Upper lobe of right lung (tissue), 1 donor: Measurements from ENCODE around the gene GNAQ. TPM values are rescaled to one million over a fixed set of nuclear protein-coding genes. Genes with fewer than 3 reads are reported as not detected.

Experiments
- ATAC-seq: fragments of 200-7000 bp; cut with Tn5 transposase; one replicate; pipeline ENCODE4 v1.9.1; 2020; ENCODE audit warnings: mild to moderate bottlenecking, moderate library complexity
- DNase-seq: peaks from one replicate; pipeline ENCODE4 v3.0.0-alpha.2; 2020
- H3K27ac ChIP-seq: fragments of 200-600 bp; one replicate; pipeline ENCODE4 v1.8.0; 2022
- H3K27me3 ChIP-seq: fragments of 200-600 bp; one replicate; pipeline ENCODE4 v1.8.0; 2022; ENCODE audit warnings: mild to moderate bottlenecking
- H3K36me3 ChIP-seq: fragments of 200-600 bp; one replicate; pipeline ENCODE4 v1.8.0; 2022
- H3K4me1 ChIP-seq: fragments of 200-600 bp; one replicate; pipeline ENCODE4 v1.8.0; 2022
- H3K4me3 ChIP-seq: fragments of 200-600 bp; one replicate; pipeline ENCODE4 v1.8.0; 2022; ENCODE audit warnings: mild to moderate bottlenecking
- H3K9me3 ChIP-seq: fragments of 200-600 bp; one replicate; pipeline ENCODE4 v1.8.0; 2022
- intact Hi-C: fragments of 100-400 bp; cut with DNase I; formaldehyde crosslinking; loops from one replicate; pipeline ENCODE4 v1.11.0; 2022
- total RNA-seq: library from RNA; stranded (reverse); fragmentation: NEBNext Ultra II Directional; extraction: Animal tissue kit (Norgen Biotek cat#: 25700); gene quantifications from one replicate; pipeline ENCODE4 v1.2.1, GENCODE V29; 2021
- TF ChIP-seq, protein P1 (sequence below): fragments of 200-600 bp; IDR thresholded peaks from one replicate; pipeline ENCODE4 v1.8.0; 2022; ENCODE audit warnings: antibody characterized with exemption
- donor health status: DM: no; HTN: yes; CAD: no; lungs with severe emphysema.

Gene GNAQ
- total RNA-seq, 1 donor from 2014 or later, result 132 TPM

DNA sequence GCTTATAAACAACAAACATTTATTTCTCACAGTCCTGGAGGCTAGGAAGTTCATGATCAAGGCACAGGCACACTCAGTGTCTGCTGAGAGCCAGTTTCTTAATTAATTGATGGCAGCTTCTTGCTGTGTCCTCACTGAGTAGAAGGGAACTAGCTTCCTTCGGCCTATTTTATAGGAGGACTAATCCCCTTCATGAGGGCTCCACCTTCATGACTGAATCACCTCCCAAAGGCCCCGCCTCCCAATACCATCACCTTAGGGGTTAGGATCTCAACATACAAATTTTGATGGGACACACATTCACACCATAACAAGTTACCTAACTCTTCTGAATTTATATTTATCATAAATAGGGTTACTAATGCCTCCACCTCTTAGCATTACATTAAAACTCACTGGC is 129.8 kb downstream of the GNAQ start:
- Histone ChIP-seq H3K27ac (no peak overlapping the region), H3K4me1 (peaks cover 10% of the 10 kb centered on the region), H3K4me3 (no peak overlapping the region), H3K36me3 (no peaks in the 10 kb centered on the region), H3K9me3 (no peaks in the 10 kb centered on the region), H3K27me3 (no peaks in the 10 kb centered on the region)
- intact Hi-C loops, result no loop called here
- DNase-seq, result no peak
- TF ChIP-seq, protein P1, sequence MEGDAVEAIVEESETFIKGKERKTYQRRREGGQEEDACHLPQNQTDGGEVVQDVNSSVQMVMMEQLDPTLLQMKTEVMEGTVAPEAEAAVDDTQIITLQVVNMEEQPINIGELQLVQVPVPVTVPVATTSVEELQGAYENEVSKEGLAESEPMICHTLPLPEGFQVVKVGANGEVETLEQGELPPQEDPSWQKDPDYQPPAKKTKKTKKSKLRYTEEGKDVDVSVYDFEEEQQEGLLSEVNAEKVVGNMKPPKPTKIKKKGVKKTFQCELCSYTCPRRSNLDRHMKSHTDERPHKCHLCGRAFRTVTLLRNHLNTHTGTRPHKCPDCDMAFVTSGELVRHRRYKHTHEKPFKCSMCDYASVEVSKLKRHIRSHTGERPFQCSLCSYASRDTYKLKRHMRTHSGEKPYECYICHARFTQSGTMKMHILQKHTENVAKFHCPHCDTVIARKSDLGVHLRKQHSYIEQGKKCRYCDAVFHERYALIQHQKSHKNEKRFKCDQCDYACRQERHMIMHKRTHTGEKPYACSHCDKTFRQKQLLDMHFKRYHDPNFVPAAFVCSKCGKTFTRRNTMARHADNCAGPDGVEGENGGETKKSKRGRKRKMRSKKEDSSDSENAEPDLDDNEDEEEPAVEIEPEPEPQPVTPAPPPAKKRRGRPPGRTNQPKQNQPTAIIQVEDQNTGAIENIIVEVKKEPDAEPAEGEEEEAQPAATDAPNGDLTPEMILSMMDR, result no peak
- ATAC-seq, result no peak

- ATAC-seq (no peak), DNase-seq (no peak)
- Histone ChIP-seq H3K27ac (no peak overlapping the region), H3K27me3 (no peaks in the 10 kb centered on the region), H3K36me3 (no peaks in the 10 kb centered on the region), H3K9me3 (no peaks in the 10 kb centered on the region), H3K4me3 (no peak overlapping the region), H3K4me1 (peaks cover 15% of the 10 kb centered on the region)
- TF ChIP-seq, protein P1, result no peak
- intact Hi-C loops, result no loop called here
Measured at GRCh38 chr9:77901018-77901417, 130.6 kb downstream of the GNAQ start.

- H3K27ac ChIP-seq, result no peak overlapping the region
- H3K4me3 ChIP-seq, result no peak overlapping the region
- peaks cover 15% of the 10 kb centered on the region for H3K4me1 ChIP-seq
- no peaks in the 10 kb centered on the region for H3K36me3 ChIP-seq
- H3K27me3 ChIP-seq, result no peaks in the 10 kb centered on the region
- DNase-seq (no peak), ATAC-seq (no peak)
- no peaks in the 10 kb centered on the region for H3K9me3 ChIP-seq
- TF ChIP-seq, protein P1, result no peak
- intact Hi-C loops, result no loop called here
Measured at GRCh38 chr9:77899679-77900354, 131.8 kb downstream of the GNAQ start.

DNA sequence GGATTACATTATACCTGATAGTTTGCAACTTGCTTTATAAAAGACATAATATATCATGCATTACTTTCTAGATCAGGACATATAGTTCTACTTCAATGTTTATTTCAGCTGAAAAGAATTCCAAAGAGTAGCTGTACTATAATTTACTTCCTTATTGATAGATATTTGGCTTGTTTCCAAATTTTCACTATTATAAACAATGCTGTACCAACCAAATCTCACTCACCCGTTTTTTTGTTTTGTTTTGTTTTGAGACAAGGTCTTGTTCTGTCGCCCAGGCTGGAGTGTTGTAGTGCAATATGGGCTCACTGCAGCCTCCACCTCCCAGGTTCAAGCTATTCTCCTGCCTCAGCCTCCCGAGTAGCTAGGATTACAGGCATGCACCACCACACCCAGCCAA is 132.7 kb downstream of the GNAQ start:
- Histone ChIP-seq H3K9me3 (no peaks in the 10 kb centered on the region), H3K27me3 (no peaks in the 10 kb centered on the region), H3K36me3 (no peaks in the 10 kb centered on the region), H3K27ac (no peak overlapping the region), H3K4me1 (peaks cover 15% of the 10 kb centered on the region), H3K4me3 (no peak overlapping the region)
- ATAC-seq (no peak), DNase-seq (no peak)
- intact Hi-C loops, result no loop called here
- TF ChIP-seq, protein P1, result no peak

DNA sequence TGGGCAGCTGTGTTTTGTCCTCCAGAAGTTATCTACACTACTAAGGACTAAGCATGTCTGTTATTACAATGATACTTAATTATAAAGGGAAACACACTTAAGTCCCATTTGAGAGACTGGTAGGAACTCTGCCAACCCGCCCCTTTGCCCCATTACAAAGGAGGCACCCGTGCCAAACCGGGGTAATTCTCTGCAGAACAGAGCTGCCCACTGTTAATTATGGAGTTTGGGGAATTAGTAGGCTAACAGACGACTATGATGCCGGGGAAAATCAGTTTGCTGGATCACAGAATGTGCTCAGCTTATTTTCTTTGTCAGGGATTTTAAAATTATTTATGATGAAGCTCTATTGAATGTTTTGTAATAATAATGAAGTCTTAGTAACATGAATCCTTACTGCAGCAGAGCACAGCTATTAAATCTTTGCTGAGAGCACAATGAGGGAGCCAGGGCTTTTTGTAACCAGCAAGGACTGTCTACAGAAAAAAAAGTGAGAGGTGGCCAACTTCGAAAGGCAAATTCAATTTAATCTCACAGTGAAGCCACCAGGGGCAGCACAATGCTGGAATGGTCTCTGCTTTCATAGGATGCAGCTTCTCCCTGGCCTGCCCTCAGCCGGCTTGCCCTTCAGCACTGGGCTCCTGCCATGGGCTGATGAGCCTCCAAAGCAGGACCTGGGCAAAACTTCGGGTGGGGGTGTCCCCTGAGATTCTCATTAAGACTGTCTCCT is 134.5 kb downstream of the GNAQ start:
- H3K4me3 ChIP-seq, result no peak overlapping the region
- no peaks in the 10 kb centered on the region for H3K36me3 ChIP-seq
- intact Hi-C loops, result no loop called here
- ATAC-seq (peak; percentile 39), DNase-seq (no peak)
- TF ChIP-seq, protein P1, result no peak
- H3K27ac ChIP-seq, result no peak overlapping the region
- peaks cover 15% of the 10 kb centered on the region for H3K4me1 ChIP-seq
- H3K9me3 ChIP-seq, result no peaks in the 10 kb centered on the region
- H3K27me3 ChIP-seq, result no peaks in the 10 kb centered on the region
